Body of pancreas (tissue), 4 donors: Measurements from ENCODE around the gene GPRC5A. TPM values are rescaled to one million over a fixed set of nuclear protein-coding genes. Genes with fewer than 3 reads are reported as not detected.
A peak's percentile ranks its signal among the peaks of the same experiment; 100 is the strongest.

Source experiments
- ATAC-seq: fragments of 150-250 bp; one replicate; pipeline ENCODE4 v1.9.1; 2016
- DNase-seq, 4 donors: peaks; one replicate each; pipeline ENCODE4 v3.0.0-alpha.2; 2019
- H3K27ac ChIP-seq, 4 donors: fragments of 200-600 bp; sonication (generic); 1 replicate in 3 of 4; 2 replicates in 1 of 4; pipeline versions ENCODE4 v1.5.1 to v1.6.1; 2016 to 2019; ENCODE audit warnings: mild to moderate bottlenecking in 1 of 4, mixed read lengths in 1 of 4, moderate library complexity in 1 of 4
- H3K27me3 ChIP-seq, 2 donors: fragments of 200-600 bp; sonication (generic); one replicate each; pipeline ENCODE4 v1.6.0; 2016; ENCODE audit warnings: mild to moderate bottlenecking in 1 of 2
- H3K36me3 ChIP-seq, 2 donors: fragments of 200-600 bp; sonication (generic); replicated peaks in 1 of 2; 2 replicates each; pipeline ENCODE4 v1.5.1; 2016; ENCODE audit warnings: low read depth in 2 of 2; ENCODE audit not compliant: insufficient read depth in 1 of 2
- H3K4me1 ChIP-seq: fragments of 200-600 bp; sonication (generic); one replicate; pipeline ENCODE4 v1.6.0; 2016
- H3K4me3 ChIP-seq, 2 donors: fragments of 200-600 bp; sonication (generic); 1 replicate in 1 of 2; 2 replicates in 1 of 2; pipeline ENCODE4 v1.5.1; 2016 to 2019
- H3K9me3 ChIP-seq, 3 donors: fragments of 200-600 bp; sonication (generic); 1 replicate in 2 of 3; 2 replicates in 1 of 3; pipeline ENCODE4 v1.5.1; 2016
- POLR2A ChIP-seq, 3 donors: fragments of 450-650 bp; IDR thresholded peaks; one replicate each; pipeline ENCODE4 v1.6.1; 2016; ENCODE audit warnings: antibody characterized with exemption in 3 of 3, mild to moderate bottlenecking in 2 of 3
- WGBS, 2 donors: methylation state at CpG; one replicate each; pipeline ENCODE4 v1.1.5; 2017; 5-methylcytosine and 5-hydroxymethylcytosine counted together
- intact Hi-C: fragments of 100-400 bp; cut with DNase I; formaldehyde crosslinking; loops from one replicate; pipeline ENCODE4 v1.15.1; 2023
- total RNA-seq, 2 donors: library from RNA; depleted of rRNA; stranded (reverse); fragments of >200 nt; gene quantifications; one replicate each; pipeline ENCODE4 v1.1.0, GENCODE V29; 2016
- TF ChIP-seq, protein P1 (sequence below), 7 experiments: fragments of 450-650 bp in 4 of 7; fragments of 200-600 bp in 3 of 7; sonication (generic) in 3 of 7; IDR thresholded peaks; one replicate each; pipeline ENCODE4 v1.5.1; 2016 to 2019; ENCODE audit warnings: antibody characterized with exemption in 7 of 7

Gene GPRC5A
- total RNA-seq, 2 donors from 2014 or later: 1.6 to 6.5 TPM

DNA sequence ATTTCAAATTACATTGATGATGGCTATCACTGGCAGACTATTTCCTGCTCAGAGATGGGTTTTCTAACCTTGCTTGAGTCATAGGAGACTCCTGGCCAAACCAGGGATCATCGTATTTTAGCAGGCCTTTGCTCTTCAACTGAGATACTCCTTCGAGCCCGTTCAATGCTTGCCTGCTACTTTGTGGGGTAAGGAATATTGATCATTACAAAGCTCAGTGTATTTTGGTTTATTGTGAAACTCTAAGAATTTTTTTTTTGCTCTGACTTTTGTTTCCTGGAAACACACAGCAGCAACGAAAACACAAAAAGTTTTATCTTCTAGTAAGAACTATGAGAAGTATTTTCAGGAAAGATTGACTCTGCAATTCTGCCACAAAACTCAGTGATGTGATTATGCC is 56.5 kb downstream of the GPRC5A start:
- Histone ChIP-seq H3K4me3 (no peak overlapping the region), H3K27ac (no peak overlapping the region), H3K36me3 (peaks cover 0 to 1% of the 10 kb centered on the region in 2 donors), H3K27me3 (no peaks in the 10 kb centered on the region), H3K4me1 (peaks cover 5% of the 10 kb centered on the region), H3K9me3 (no peaks in the 10 kb centered on the region)
- WGBS, 2 donors: 81 to 83% methylated on average over 4 of the region's 4 CpGs
- intact Hi-C loops: no loop called here
- TF ChIP-seq POLR2A (IDR thresholded peaks at IDR 0.05): no peak
- TF ChIP-seq, protein P1, sequence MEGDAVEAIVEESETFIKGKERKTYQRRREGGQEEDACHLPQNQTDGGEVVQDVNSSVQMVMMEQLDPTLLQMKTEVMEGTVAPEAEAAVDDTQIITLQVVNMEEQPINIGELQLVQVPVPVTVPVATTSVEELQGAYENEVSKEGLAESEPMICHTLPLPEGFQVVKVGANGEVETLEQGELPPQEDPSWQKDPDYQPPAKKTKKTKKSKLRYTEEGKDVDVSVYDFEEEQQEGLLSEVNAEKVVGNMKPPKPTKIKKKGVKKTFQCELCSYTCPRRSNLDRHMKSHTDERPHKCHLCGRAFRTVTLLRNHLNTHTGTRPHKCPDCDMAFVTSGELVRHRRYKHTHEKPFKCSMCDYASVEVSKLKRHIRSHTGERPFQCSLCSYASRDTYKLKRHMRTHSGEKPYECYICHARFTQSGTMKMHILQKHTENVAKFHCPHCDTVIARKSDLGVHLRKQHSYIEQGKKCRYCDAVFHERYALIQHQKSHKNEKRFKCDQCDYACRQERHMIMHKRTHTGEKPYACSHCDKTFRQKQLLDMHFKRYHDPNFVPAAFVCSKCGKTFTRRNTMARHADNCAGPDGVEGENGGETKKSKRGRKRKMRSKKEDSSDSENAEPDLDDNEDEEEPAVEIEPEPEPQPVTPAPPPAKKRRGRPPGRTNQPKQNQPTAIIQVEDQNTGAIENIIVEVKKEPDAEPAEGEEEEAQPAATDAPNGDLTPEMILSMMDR (IDR thresholded peaks at IDR 0.05): no peak
- DNase-seq: no peak
- ATAC-seq: no peak

- TF ChIP-seq, protein P1 (IDR thresholded peaks at IDR 0.05): no peak
- TF ChIP-seq POLR2A (IDR thresholded peaks at IDR 0.05): no peak
- H3K36me3 ChIP-seq: peaks cover 0 to 1% of the 10 kb centered on the region in 2 donors
- no peak overlapping the region for H3K27ac ChIP-seq
- 78 to 88% methylated on average over 1 of the region's 1 CpG for WGBS, 2 donors
- H3K4me1 ChIP-seq: peaks cover 21% of the 10 kb centered on the region
- no peaks in the 10 kb centered on the region for H3K27me3 ChIP-seq
- H3K9me3 ChIP-seq: no peaks in the 10 kb centered on the region
- no peak for DNase-seq
- intact Hi-C loops: no loop called here
- ATAC-seq: no peak
- H3K4me3 ChIP-seq: no peak overlapping the region
Observed at GRCh38 chr12:12951504-12951903, 60.1 kb downstream of the GPRC5A start.

DNA sequence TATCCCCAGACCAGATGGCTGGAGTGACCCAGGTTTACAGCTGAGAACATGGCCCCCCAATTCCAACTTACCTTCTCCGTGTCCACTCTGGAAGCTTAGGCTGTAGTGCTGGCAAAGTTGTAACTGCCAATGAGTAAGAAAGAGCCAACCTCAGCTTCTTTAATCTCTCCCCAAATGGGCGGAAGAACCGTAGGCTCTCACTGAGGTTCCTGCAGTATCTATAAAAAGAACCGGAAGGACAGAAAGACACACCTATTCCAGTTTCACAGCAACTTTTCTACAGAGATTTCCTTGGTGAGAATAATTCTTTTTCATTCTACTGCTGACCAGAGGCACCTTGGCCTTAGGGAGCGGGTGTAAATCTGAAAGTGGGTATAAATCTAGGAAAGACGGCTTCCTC is 60.7 kb downstream of the GPRC5A start, which contains the start of gene GPRC5D:
Gene GPRC5D, minus strand, starts transcription at position 135 of the 400 bp plus-strand sequence. CDS start 1,786 bp downstream, outside the sequence.
- 95 to 97% methylated on average over 6 of the region's 6 CpGs for WGBS, 2 donors
- H3K36me3 ChIP-seq: peaks cover 0 to 1% of the 10 kb centered on the region in 2 donors
- DNase-seq (no peak), ATAC-seq (no peak)
- intact Hi-C loops: no loop called here
- H3K27me3 ChIP-seq: no peaks in the 10 kb centered on the region
- peaks cover 18% of the 10 kb centered on the region for H3K4me1 ChIP-seq
- H3K9me3 ChIP-seq: no peaks in the 10 kb centered on the region
- no peak within 1 kb of the TSS for H3K4me3 ChIP-seq
- no peak for TF ChIP-seq POLR2A (IDR thresholded peaks at IDR 0.05)
- TF ChIP-seq, protein P1 (IDR thresholded peaks at IDR 0.05): no peak
- H3K27ac ChIP-seq: no peak within 1 kb of the TSS

DNA sequence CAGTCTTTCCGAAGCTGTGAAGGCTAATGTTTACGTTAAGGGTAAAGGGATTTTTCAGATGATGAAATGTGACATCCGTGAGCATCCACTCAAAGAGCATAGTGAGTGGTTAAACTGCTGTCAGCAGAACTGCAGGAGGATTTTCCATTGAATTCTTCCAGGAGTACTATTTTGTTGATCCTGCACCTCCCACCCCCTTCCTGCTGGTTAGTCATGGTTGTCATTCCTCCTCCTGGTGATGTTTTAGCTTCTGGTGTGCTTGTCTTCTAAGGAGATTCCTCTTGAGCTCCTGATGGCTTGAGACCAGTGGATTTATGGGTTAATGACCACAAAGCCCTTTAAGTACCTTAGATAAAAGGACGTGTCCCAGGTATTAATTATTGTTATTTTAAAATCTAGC is 63.0 kb downstream of the GPRC5A start:
- Histone ChIP-seq H3K27me3 (no peaks in the 10 kb centered on the region), H3K4me1 (peaks cover 16% of the 10 kb centered on the region), H3K4me3 (no peak overlapping the region), H3K36me3 (peaks cover 0 to 1% of the 10 kb centered on the region in 2 donors), H3K9me3 (no peaks in the 10 kb centered on the region), H3K27ac (peak overlapping the region in 1 of 4 donors; percentile 3)
- ATAC-seq (no peak), DNase-seq (no peak)
- intact Hi-C loops: no loop called here
- WGBS, 2 donors: 70 to 80% methylated on average over 4 of the region's 4 CpGs
- TF ChIP-seq, protein P1 (IDR thresholded peaks at IDR 0.05): no peak
- TF ChIP-seq POLR2A (IDR thresholded peaks at IDR 0.05): no peak
